ENCODE data around the gene ERV3-1.

DNA sequence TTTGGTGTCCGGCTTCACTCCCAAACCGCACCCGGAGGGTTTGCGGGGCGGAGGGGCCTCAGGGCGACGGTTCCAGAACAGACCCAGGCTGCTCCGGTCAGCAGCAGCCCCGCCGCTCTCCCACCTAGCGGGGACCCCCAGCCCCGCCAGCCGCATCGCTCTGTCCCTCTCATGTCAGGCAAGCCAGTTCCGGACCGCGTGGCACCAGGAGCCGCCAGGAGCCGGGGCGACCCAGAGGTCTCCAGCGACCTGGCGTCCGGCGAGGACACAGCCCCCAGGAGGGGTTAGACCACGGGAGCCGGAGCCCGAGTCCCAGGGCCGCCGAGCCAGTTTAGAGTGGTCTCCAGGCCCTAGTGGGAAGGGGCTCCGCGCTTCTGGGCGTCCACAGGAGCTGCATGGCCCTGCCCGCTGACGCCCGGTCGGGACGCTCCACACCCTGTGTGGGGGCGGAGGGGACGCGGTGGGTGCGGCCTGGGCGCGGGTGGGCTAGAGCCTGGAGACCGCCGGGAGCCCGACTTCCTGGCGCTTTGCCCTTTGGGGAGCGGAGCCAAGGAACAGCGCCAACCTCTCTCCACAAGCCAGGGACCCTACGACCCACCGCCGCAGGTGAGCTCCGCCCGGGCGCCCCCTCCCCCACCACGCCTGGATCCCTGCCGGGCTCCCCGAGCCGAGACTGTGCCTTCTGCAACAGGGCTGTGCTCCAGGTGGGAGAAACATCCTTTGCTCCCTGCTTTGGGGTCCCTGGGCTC is 59.1 kb downstream of the ERV3-1 start:
- TF ChIP-seq, protein P1, sequence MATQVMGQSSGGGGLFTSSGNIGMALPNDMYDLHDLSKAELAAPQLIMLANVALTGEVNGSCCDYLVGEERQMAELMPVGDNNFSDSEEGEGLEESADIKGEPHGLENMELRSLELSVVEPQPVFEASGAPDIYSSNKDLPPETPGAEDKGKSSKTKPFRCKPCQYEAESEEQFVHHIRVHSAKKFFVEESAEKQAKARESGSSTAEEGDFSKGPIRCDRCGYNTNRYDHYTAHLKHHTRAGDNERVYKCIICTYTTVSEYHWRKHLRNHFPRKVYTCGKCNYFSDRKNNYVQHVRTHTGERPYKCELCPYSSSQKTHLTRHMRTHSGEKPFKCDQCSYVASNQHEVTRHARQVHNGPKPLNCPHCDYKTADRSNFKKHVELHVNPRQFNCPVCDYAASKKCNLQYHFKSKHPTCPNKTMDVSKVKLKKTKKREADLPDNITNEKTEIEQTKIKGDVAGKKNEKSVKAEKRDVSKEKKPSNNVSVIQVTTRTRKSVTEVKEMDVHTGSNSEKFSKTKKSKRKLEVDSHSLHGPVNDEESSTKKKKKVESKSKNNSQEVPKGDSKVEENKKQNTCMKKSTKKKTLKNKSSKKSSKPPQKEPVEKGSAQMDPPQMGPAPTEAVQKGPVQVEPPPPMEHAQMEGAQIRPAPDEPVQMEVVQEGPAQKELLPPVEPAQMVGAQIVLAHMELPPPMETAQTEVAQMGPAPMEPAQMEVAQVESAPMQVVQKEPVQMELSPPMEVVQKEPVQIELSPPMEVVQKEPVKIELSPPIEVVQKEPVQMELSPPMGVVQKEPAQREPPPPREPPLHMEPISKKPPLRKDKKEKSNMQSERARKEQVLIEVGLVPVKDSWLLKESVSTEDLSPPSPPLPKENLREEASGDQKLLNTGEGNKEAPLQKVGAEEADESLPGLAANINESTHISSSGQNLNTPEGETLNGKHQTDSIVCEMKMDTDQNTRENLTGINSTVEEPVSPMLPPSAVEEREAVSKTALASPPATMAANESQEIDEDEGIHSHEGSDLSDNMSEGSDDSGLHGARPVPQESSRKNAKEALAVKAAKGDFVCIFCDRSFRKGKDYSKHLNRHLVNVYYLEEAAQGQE (IDR thresholded peaks at IDR 0.05; ENCODE audit: borderline replicate concordance), result no peak
- TF ChIP-seq, protein P2, sequence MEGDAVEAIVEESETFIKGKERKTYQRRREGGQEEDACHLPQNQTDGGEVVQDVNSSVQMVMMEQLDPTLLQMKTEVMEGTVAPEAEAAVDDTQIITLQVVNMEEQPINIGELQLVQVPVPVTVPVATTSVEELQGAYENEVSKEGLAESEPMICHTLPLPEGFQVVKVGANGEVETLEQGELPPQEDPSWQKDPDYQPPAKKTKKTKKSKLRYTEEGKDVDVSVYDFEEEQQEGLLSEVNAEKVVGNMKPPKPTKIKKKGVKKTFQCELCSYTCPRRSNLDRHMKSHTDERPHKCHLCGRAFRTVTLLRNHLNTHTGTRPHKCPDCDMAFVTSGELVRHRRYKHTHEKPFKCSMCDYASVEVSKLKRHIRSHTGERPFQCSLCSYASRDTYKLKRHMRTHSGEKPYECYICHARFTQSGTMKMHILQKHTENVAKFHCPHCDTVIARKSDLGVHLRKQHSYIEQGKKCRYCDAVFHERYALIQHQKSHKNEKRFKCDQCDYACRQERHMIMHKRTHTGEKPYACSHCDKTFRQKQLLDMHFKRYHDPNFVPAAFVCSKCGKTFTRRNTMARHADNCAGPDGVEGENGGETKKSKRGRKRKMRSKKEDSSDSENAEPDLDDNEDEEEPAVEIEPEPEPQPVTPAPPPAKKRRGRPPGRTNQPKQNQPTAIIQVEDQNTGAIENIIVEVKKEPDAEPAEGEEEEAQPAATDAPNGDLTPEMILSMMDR (IDR thresholded peaks at IDR 0.05; ENCODE audit: poor library complexity, severe bottlenecking), result no peak
- TF ChIP-seq SMC3 (conservative IDR thresholded peaks at IDR 0.05; ENCODE audit: poor library complexity), result no peak
